Heart left ventricle (tissue), 16 donors: ENCODE data around the gene SSR4. TPM values are rescaled to one million over a fixed set of nuclear protein-coding genes. Genes with fewer than 3 reads are reported as not detected.

Experiments used
- ATAC-seq, 4 donors: fragments of 200-7000 bp; cut with Tn5 transposase; one replicate each; pipeline ENCODE4 v1.9.1; 2020 to 2022; ENCODE audit warnings: moderate library complexity in 4 of 4, mild to moderate bottlenecking in 3 of 4, moderate number of reproducible peaks in 1 of 4
- DNase-seq, 5 donors: peaks; one replicate each; pipeline ENCODE4 v3.0.0-alpha.2; 2020
- H3K27ac ChIP-seq, 12 donors: fragments of 200-600 bp; sonication (generic) in 4 of 12; one replicate each; pipeline versions ENCODE4 v1.5.0 to v1.8.0; 2016 to 2022; ENCODE audit warnings: mild to moderate bottlenecking in 2 of 12
- H3K27me3 ChIP-seq, 9 donors: fragments of 200-600 bp; sonication (generic) in 2 of 9; one replicate each; pipeline versions ENCODE4 v1.5.1 to v1.8.0; 2016 to 2022; ENCODE audit warnings: mild to moderate bottlenecking in 3 of 9
- H3K36me3 ChIP-seq, 9 donors: fragments of 200-600 bp; sonication (generic) in 2 of 9; one replicate each; pipeline versions ENCODE4 v1.5.0 to v1.8.0; 2018 to 2022; ENCODE audit warnings: mild to moderate bottlenecking in 2 of 9
- H3K4me1 ChIP-seq, 12 donors: fragments of 200-600 bp; sonication (generic) in 4 of 12; one replicate each; pipeline versions ENCODE4 v1.5.0 to v1.8.0; 2016 to 2022; ENCODE audit warnings: mild to moderate bottlenecking in 3 of 12
- H3K4me3 ChIP-seq, 12 donors: fragments of 200-600 bp; sonication (generic) in 4 of 12; one replicate each; pipeline versions ENCODE4 v1.5.0 to v1.8.0; 2017 to 2022; ENCODE audit warnings: mild to moderate bottlenecking in 9 of 12, moderate library complexity in 4 of 12
- H3K9me3 ChIP-seq, 12 donors: fragments of 200-600 bp; sonication (generic) in 4 of 12; one replicate each; pipeline versions ENCODE4 v1.5.0 to v1.8.0; 2016 to 2022; ENCODE audit warnings: mild to moderate bottlenecking in 1 of 12
- CTCF ChIP-seq, 12 donors: fragments of 200-600 bp; sonication (generic) in 4 of 12; IDR thresholded peaks; one replicate each; pipeline versions ENCODE4 v1.5.0 to v1.8.0; 2018 to 2022; ENCODE audit warnings: antibody characterized with exemption in 12 of 12, mild to moderate bottlenecking in 5 of 12
- POLR2A ChIP-seq, 2 donors: fragments of 450-650 bp; IDR thresholded peaks; one replicate each; pipeline ENCODE4 v1.6.1; 2017; ENCODE audit warnings: antibody characterized with exemption in 2 of 2, mild to moderate bottlenecking in 2 of 2, moderate library complexity in 2 of 2
- WGBS, 4 donors: extraction: QIAGEN DNeasy Blood & Tissue Kit in 2 of 4; methylation state at CpG; one replicate each; pipeline versions ENCODE4 v1.1.5 to v1.1.7; 2013 to 2018; 5-methylcytosine and 5-hydroxymethylcytosine counted together
- intact Hi-C, 10 donors: fragments of 100-400 bp; cut with DNase I; formaldehyde crosslinking; loops; one replicate each; pipeline versions ENCODE4 v1.11.1 to v1.14.2; 2022
- polyA plus RNA-seq, 2 donors: library from polyadenylated mRNA; stranded (reverse); fragments of 200-250 nt; gene quantifications; one replicate each; pipeline ENCODE4 v1.2.3, GENCODE V29; 2013
- total RNA-seq, 9 donors: library from RNA; depleted of rRNA in 2 of 9; stranded (reverse); fragments of >200 nt in 2 of 9; fragmentation: NEBNext Ultra II Directional in 3 of 9; extraction: Animal tissue kit (Norgen Biotek cat#: 25700) in 3 of 9; gene quantifications; one replicate each; pipeline versions ENCODE4 v1.1.0 to v1.2.4, GENCODE V29; 2016 to 2023
- donor health status: ischemic (EF 13 %, LVEDD 7.1; RV severe dilation, severe dysfunction).
- donor health status: healthy with polysubstance abuse.
- donor health status: DM: no; HTN: yes; CAD: no.
- donor health status: DM: no; HTN: no; CAD: no.
- donor health status: ischemic (EF 25% LVEDD 6.9; RV normal size, moderate dysfunction).
- donor health status: ischemic (EF 25% LVEDD 5.7; RV mildly dilated, moderate dysfunction).
- donor health status: healthy.
- donor health status: DM: yes; HTN: yes; CAD: no.
- donor health status: ischemic (EF 35%, LVEDD 5.7; RV mildly dilated, moderate dysfunction).
- donor health status: nonischemic (EF 11% LVEDD 7.7; RV severe dilation, severe dysfunction).
- donor health status: DM: yes; HTN: yes; CAD: no.
- donor health status: PGD.
- donor health status: ischemic (EF 29% LVEDD 5.4; RV normal size, mild dysfunction).
- donor health status: nonischemic (EF 23%, LVEDD 6.1; RV moderate dilation, normal function).

SSR4 gene
- total and polyA plus RNA-seq, 11 donors: 119 to 307 (median 160) TPM

GRCh38 chrX:153780678-153781427 is 13.6 kb upstream of the SSR4 start, which contains the start of gene SRPK3:
Gene SRPK3 (plus strand): TSS chrX:153781041. CDS start chrX:153781087, 46 bp downstream.
- no peaks in the 10 kb centered on the region for H3K9me3 ChIP-seq
- H3K4me3 ChIP-seq: peak within 1 kb of the TSS in 9 of 12 donors; percentile 25 to 50 (median 39)
- peak in 3 of 4 donors; percentile 45 to 77 (median 70) for ATAC-seq
- WGBS, 4 donors: 12 to 65% (median 34%) methylated on average over 18 to 52 of the region's 52 CpGs
- H3K27me3 ChIP-seq: peaks cover 0 to 23% (median 0%) of the 10 kb centered on the region in 9 donors
- H3K36me3 ChIP-seq: peaks cover 0 to 27% (median 2%) of the 10 kb centered on the region in 9 donors
- peaks cover 0 to 21% (median 2%) of the 10 kb centered on the region in 12 donors for H3K4me1 ChIP-seq
- peak; percentile 36 to 66 (median 61) for DNase-seq
- intact Hi-C loops: no loop called here
- peak within 1 kb of the TSS; percentile 55 to 89 (median 76) for H3K27ac ChIP-seq
- TF ChIP-seq POLR2A (IDR thresholded peaks at IDR 0.05) (peak; percentile 67 to 68), CTCF (IDR thresholded peaks at IDR 0.05) (no peak)

DNA sequence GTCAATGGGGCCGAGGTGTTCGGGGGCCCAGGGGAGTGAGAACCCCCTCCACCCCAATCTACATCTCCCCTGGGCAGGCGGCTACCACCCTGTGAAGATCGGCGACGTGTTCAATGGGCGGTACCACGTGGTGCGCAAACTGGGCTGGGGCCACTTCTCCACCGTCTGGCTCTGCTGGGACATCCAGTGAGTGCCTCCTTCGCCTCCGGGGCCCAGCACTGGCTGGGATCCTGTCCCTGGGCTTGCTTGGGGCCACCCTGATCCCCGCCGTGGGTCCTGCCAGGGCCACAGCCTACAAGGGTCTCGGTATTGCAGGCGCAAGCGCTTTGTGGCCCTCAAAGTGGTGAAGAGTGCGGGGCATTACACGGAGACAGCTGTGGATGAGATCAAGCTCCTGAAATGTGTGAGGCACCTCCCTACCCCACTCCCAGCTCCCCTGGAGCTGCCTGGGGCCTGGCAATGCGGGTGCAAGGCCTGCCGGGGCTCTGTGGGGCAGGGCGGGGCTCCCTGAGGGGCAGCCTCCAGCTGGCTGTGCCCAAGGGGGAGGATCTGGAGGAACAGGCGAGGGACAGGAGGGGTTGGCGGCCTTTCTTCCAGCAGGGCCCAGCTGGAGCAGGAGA is 12.9 kb upstream of the SSR4 start:
- DNase-seq (peak in 1 of 5 donors; percentile 24), ATAC-seq (peak; percentile 57 to 75 (median 64))
- intact Hi-C loops: no loop called here
- 48 to 67% (median 53%) methylated on average over 10 to 24 of the region's 24 CpGs for WGBS, 4 donors
- Histone ChIP-seq H3K27ac (peak overlapping the region in 11 of 12 donors; percentile 57 to 89 (median 76)), H3K27me3 (peaks cover 0 to 23% (median 0%) of the 10 kb centered on the region in 9 donors), H3K4me3 (peak overlapping the region in 9 of 12 donors; percentile 25 to 50 (median 39)), H3K36me3 (peaks cover 0 to 34% (median 5%) of the 10 kb centered on the region in 9 donors), H3K9me3 (no peaks in the 10 kb centered on the region), H3K4me1 (peaks cover 0 to 21% (median 2%) of the 10 kb centered on the region in 12 donors)
- TF ChIP-seq CTCF (IDR thresholded peaks at IDR 0.05) (no peak), POLR2A (IDR thresholded peaks at IDR 0.05) (no peak)

DNA sequence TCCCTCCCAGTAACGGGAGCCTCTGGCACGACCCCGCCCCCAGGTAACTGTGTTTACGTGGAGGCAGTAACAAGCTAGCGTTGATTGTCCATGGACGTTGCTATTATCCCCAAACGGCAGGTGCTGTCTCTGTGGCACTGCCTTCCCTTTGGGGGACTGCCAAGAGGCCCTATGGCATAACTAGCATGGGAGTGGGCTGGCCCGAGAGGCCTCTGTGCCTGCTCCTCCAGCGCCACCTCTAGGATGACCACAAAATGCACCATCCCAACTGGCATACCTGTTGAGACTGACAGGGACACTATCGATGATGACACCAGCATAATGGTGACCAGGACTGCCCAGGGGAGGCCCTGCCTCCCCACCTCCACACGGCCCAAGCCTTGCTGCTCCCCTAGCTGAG is 12.2 kb upstream of the SSR4 start:
- no peak for DNase-seq
- peak overlapping the region in 3 of 12 donors; percentile 76 to 88 (median 87) for H3K27ac ChIP-seq
- peaks cover 0 to 42% (median 9%) of the 10 kb centered on the region in 9 donors for H3K36me3 ChIP-seq
- TF ChIP-seq CTCF (IDR thresholded peaks at IDR 0.05) (peak in 1 of 12 donors; percentile 10), POLR2A (IDR thresholded peaks at IDR 0.05) (no peak)
- H3K4me3 ChIP-seq: peak overlapping the region in 2 of 12 donors; percentile 36 to 40
- intact Hi-C loops: no loop called here
- peaks cover 0 to 23% (median 0%) of the 10 kb centered on the region in 9 donors for H3K27me3 ChIP-seq
- ATAC-seq: peak in 1 of 4 donors; percentile 22
- WGBS, 4 donors: 45 to 67% (median 55%) methylated on average over 4 to 11 of the region's 11 CpGs
- peaks cover 0 to 21% (median 2%) of the 10 kb centered on the region in 12 donors for H3K4me1 ChIP-seq
- no peaks in the 10 kb centered on the region for H3K9me3 ChIP-seq

- Histone ChIP-seq H3K9me3 (no peaks in the 10 kb centered on the region), H3K4me1 (peaks cover 0 to 21% (median 2%) of the 10 kb centered on the region in 12 donors), H3K27ac (no peak overlapping the region), H3K4me3 (no peak overlapping the region), H3K36me3 (peaks cover 0 to 48% (median 15%) of the 10 kb centered on the region in 9 donors), H3K27me3 (peaks cover 0 to 18% (median 0%) of the 10 kb centered on the region in 9 donors)
- intact Hi-C loops: no loop called here
- DNase-seq (no peak), ATAC-seq (no peak)
- TF ChIP-seq CTCF (IDR thresholded peaks at IDR 0.05) (no peak), POLR2A (IDR thresholded peaks at IDR 0.05) (no peak)
- WGBS, 4 donors: 80 to 97% (median 93%) methylated on average over 1 to 14 of the region's 14 CpGs
Observed at GRCh38 chrX:153782871-153783270, 11.6 kb upstream of the SSR4 start.
